GM21825 (cell line): Measurements from ENCODE around the gene CDK9.
"Not testable (repeated sequence)": the region's sequence is repeated elsewhere in the genome, so short reads cannot be mapped to it uniquely, and the experiment has no call there.

Source experiments
- ATAC-seq: cut with Tn5 transposase; IDR thresholded peaks from one replicate; pipeline ENCODE4 v1.9.1; 2021; ENCODE audit warnings: mild to moderate bottlenecking, moderate library complexity; ENCODE audit not compliant: unreplicated experiment

CDK9 gene

GRCh38 chr9:127785933-127786772 lies at the start of gene CDK9:
Gene CDK9 (plus strand): TSS chr9:127786034. CDS start chr9:127786149, 115 bp downstream.
- ATAC-seq, result peak; percentile 60

- no peak for ATAC-seq
These were observed 47.2 kb upstream of the CDK9 start for GRCh38 chr9:127738666-127739065.

DNA sequence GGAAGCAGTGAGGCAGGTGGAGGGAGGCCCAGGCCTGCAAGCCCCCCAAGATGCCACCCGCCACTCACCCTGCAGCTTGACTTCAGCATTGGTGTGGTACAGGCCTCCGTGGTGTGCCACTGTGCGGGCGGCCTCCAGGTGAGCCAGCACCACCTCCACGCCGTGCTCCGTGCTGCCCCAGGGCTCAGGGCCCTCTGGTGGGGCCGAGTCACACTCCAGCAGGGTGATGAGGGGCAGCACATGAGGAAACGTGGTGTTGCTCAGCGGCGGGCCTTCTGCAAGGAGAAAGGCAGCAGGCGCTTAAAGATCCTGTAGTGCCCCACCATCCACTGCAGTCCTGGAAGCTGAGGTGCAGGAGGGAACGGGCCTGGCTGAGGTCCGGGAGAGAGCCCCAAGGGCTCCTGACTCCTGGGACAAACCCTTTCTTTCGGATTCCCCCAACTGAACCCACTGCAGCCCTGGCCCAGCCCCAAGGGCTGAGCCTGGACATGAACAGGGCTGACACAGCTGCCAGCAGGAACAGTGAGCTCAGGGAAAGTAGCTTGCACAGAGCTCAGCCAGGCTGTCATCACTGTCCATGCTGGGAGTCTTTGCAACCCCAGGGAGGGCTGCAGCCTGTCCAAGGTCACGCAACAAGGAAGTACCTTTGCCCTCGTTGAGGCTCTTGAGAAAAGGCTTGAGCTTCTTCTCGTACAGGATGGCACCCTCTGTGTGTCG lies 46.1 kb upstream of the CDK9 start:
- no peak for ATAC-seq

DNA sequence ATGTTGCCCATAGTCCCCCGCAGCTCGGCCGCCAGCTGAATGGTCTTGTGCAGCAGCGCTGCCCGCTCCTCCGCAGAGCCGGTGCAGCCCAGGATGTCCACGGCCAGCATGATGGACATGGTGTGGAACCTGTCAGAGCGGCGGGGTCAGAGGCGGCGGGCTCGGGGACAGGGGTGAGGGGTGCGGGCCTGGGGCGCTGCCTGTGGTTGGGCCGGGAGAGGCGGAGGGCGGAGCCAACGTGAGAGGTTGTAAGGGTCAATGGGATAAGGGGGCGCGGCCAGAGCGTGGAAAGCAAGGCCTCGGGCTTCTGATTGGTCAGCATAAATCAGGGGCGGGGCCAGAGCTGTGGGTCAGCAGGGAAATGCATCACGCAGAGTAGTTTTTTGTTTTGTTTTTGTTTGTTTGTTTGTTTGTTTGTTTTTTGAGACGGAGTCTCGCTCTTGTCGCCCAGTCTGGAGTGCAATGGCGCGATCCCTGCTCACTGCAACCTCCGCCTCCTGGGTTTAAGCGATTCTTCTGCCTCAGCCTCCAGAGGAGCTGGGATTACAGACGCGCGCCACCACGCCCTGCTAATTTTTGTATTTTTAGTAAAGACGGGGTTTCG lies 43.9 kb upstream of the CDK9 start:
- ATAC-seq, result no peak

GRCh38 chr9:127742435-127743088 lies 43.3 kb upstream of the CDK9 start:
- ATAC-seq, result no peak

DNA sequence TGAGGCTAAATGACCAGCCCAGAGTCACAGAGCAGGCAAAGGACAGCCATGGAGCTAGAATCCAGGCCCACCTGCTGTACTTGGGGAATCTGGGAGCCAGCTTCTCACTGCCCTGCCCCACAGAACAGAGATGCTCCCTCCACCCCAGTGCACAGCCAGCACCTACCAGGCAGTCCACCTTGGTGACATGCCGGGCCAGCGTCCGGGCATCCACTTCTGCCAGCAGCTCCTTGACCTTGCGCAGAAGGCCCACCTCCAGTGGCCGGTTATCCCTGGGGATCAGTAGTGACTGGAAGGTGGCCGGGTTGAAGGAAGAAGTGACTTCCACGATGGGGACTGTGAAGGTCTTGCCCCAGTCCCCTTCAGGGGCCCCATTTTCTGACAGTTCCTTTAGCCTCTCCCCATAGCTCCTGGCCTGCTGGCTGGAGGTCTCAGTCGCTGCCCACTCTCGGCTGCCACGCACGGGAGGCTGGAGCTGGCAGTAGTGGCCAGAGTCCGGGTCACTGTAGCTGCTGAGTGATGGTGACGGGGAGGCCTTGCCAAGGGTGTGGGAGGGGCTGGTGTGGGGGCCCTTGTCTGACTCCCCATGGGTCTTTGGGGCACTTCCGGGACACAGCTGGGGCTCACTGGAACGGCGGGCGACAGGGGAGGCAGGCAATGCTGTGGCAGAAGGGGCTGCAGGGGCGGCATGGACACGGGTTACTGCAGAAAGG lies 41.3 kb upstream of the CDK9 start:
- ATAC-seq, result no peak

GRCh38 chr9:127746959-127747569 lies 38.8 kb upstream of the CDK9 start:
- ATAC-seq, result no peak

GRCh38 chr9:127749090-127749787 lies 36.6 kb upstream of the CDK9 start:
- ATAC-seq, result no peak

DNA sequence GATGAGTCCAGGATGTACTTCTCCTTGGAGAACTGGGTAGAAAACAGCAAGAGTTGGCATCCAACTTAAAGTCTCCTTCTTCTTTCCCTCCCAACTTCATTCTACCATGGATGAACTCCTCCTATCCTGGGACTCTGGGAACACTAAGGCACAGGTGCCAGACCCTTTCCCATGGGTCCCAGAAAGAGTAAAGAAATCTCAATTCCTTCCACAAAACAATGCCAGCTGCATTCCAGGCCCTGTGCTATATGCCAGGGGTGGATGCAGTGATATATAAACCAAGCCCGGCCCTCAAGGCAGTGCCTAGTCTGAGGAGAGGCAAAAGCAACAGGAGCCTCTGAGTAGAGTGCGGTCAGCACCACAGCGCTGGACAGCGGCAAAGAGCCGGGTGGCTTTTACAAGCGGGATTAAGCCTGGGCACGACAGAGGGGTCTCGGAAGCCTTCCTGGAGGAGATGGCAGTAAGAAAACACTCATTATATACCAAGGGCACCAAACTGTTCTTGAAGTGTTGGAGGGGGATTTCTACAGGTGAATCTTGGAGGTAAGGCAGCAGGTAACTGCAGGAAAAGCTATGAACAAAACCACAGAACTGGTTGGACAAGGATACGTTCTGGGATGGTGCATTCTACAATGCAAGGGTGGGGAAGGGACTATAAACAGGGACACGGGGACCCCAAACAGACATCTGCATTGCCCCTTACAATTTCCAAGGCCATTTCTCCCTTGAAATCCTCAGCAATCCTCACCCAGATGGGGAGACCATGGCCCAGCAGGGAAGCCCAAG lies 34.4 kb upstream of the CDK9 start:
- ATAC-seq, result no peak

DNA sequence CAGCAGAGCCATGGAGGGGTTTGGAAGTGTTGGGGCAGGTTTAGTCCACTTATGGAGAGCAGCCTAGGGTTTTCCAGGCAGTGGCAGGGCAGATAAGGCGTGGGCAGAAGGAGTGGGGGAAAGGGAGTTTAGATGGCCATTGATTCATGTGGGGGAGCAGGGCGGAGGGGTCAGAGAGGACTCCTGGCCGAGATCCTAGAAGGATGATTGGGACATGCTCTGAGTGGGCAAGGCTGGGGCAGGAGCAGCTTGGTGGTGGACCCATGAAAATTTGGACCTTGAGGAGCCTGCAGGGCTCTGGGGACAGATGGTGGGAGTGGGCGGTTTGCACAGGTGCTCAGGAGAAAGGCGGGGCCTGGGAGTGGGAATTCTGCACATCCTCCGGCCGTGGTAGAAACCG lies 32.7 kb upstream of the CDK9 start:
- ATAC-seq, result no peak

DNA sequence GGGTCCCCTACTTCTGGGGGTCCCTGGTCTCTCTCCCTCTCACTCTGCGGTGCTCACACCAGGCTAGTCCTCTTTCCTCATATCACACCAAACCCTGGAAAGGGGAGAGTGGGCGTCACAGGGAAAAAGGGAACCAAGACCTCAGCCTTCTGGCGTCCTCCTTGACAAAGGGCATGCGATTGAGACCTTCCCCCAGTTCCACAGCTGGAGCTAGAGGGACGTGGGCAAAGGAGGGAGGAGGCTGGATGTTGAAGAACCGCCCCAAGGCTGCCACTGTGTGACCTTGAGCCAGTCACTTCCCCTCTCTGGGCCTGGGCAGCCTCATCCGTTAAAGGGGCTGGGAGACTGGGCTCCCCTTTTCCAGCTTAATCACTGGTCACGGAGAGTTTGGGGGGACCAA lies 32.2 kb upstream of the CDK9 start:
- ATAC-seq, result no peak

DNA sequence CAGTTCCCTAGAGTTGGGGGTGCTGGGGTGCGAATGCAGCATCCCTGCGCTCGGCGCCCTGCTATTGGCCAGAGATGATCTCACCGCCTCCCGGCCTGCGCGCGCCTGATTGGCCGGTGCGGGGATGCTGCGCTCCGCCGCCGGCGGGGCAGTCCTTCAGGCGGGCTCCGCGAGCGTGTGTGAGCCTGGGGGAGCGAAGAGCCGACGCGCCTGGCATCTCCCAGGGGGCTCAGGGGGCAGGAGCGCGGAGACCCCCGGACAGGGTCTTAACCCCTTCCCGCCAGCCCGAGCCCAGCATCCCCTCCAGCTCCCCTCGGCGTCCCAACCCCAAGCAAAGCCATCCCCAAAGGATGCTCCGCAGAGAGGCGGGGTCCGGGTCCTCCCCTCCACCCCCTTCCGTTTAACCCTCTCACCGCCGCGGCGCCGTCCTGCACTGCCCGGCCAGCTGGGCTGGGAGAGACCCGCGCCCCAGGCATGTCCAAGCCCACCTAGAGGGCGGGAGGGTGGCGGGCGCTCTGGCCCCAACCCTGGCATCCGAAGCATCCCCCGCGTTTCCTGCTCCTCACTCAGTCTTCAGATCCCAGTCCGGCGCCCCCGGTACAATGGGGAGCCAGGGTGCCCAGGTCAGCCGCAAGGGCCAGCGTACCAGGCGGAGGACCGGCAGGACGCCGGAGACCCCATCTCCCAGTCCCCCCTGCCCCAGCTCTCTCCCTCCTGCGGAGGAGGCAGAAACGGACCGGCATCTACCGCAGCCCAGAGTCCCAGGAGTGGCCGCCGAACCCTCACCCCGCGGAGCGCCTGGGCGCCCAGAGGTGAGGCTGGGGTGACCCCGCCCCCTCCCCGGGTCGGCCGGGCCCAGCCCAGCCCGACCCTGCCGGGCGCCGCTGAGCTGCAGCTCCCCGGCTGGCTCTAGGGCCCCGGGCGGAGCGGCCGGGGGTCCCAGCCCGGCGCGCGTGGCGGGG lies 31.5 kb upstream of the CDK9 start:
- no peak for ATAC-seq

DNA sequence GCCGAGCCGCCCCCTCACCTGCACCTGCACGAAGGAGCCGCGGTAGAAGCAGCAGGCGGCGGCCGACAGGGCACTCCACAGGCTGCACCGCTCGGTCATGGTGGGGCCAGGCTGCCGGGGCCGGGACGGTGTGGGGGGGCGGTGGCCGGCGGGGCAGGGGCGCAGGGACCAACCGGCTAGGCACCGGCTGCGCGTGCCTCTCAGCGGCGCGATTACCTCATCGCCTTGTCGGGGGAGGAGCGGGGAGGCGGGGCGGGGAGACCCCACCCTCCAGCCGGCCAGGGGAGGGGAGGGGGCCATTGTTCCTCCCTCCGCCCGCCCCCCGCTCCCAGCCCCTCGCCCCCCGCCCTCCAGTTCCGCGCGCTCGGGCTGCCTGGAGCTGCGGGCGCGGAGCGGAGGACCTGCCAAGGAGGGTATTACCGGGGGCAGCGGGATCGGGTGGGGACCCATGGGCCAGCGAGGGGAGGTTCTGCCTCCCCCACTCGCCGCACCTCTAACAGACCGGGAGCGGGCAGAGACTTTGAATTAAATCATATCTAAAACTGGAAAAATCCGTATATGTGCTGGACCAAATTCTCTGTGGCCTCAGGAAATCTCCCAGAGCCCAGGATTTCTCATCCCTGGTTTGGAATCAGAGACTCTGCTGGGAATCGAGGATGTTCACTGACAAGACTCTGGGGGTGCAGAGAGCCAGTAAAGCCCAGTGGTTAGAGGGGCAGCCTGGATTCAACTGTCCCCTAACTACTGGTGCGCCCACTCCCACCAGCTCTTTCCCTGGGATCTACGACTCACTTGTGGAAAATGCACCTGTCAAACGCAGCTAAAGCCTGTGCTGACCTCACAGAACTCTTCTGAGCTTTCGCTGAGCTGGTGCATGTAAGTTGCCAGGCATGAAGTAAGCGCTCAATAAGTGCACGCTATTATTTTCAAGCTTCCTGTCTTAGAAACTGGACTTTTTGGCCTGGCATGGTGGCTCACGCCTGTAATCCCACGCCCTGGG lies 30.5 kb upstream of the CDK9 start:
- ATAC-seq, result no peak

- no peak for ATAC-seq
These were observed 29.6 kb upstream of the CDK9 start for GRCh38 chr9:127756233-127756632.

- ATAC-seq, result not testable (repeated sequence)
These were observed 29.1 kb upstream of the CDK9 start for GRCh38 chr9:127756776-127757175.

GRCh38 chr9:127758843-127759242 lies 27.0 kb upstream of the CDK9 start:
- ATAC-seq, result no peak

DNA sequence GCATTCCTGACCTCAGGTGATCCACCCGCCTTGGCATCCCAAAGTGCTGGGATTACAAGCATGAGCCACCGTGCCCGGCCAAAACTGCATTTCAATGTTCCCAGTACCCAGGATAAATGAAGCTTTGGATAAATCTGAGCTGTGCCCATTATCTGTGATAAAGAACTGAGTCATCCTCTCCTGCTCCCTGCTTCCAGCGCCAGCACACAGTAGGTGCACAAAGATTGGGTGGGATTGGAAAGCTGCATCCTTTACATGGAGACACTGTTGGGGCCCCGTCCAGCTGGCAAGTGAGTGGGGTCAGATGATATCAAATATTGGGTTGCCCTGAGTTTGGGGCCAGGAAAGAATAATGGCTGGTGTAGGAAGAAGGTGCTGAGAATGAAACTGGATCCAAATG lies 24.8 kb upstream of the CDK9 start:
- ATAC-seq, result no peak
